GM12878 (cell line): Measurements from ENCODE around the gene PITX1. TPM values are rescaled to one million over a fixed set of nuclear protein-coding genes. Genes with fewer than 3 reads are reported as not detected.

Source experiments
- ATAC-seq: fragments of 200-7000 bp; cut with Tn5 transposase; 3 replicates; pipeline ENCODE4 v1.9.1; 2020; ENCODE audit warnings: mild to moderate bottlenecking, moderate library complexity
- BruUV-seq: library from RNA; stranded (reverse); fragments of 400-500 nt; replicated peaks from 2 replicates; lab custom pipeline; 2021; lab: Mats Ljungman, UMichigan
- CTCF ChIA-PET: fragments of 300-600 bp; sonication (Branson Sonifier 250); formaldehyde crosslinking; extraction: SDS; loops from one replicate; lab custom pipeline; 2021; ENCODE audit warnings: inconsistent platforms; lab: Yijun Ruan, JAX
- POLR2A ChIA-PET: fragments of 350-600 bp; formaldehyde crosslinking; extraction: SDS; loops from one replicate; lab custom pipeline; 2021; ENCODE audit warnings: inconsistent platforms; lab: Charles Lee
- RAD21 ChIA-PET: fragments of 300-600 bp; sonication (Branson Sonifier 250); formaldehyde crosslinking; loops from one replicate; lab custom pipeline; 2023; ENCODE audit warnings: antibody characterized with exemption; ENCODE audit not compliant: unreplicated experiment; lab: Charles Lee
- SMC1A ChIA-PET: fragments of 300-600 bp; sonication (Branson Sonifier 250); formaldehyde crosslinking; loops from one replicate; lab custom pipeline; 2023; ENCODE audit not compliant: unreplicated experiment, uncharacterized antibody; lab: Charles Lee
- DNase-seq: peaks from one replicate; pipeline ENCODE4 v3.0.0-alpha.2; 2011; ENCODE audit warnings: low read depth, low spot score
- FAIRE-seq: peaks from 3 replicates; lab custom pipeline; 2011; peaks lifted over from hg19 to GRCh38; lab: Jason Lieb, UNC
- H2AFZ ChIP-seq: 2 replicates; pipeline ENCODE4 v1.6.0; 2011; ENCODE audit warnings: low read depth, low read length, control low read depth; ENCODE audit not compliant: control insufficient read depth
- H3K27ac ChIP-seq: 2 replicates; pipeline ENCODE4 v1.5.1; 2011; ENCODE audit warnings: control low read depth; ENCODE audit not compliant: control insufficient read depth, insufficient read depth
- H3K27me3 ChIP-seq, 2 experiments: replicated peaks in 1 of 2; 2 replicates each; pipeline versions ENCODE4 v1.6.0 to v1.6.1; 2011; ENCODE audit warnings: low read length in 1 of 2; ENCODE audit not compliant: control insufficient read depth in 2 of 2, insufficient read depth in 2 of 2
- H3K36me3 ChIP-seq, 2 experiments: 2 replicates each; pipeline ENCODE4 v1.5.1; 2011; ENCODE audit warnings: low read length in 1 of 2; ENCODE audit not compliant: control insufficient read depth in 2 of 2, insufficient read depth in 2 of 2
- H3K4me1 ChIP-seq: 2 replicates; pipeline ENCODE4 v1.6.1; 2011; ENCODE audit warnings: mild to moderate bottlenecking, low read length, moderate library complexity, mixed read lengths; ENCODE audit not compliant: control insufficient read depth, insufficient read depth
- H3K4me2 ChIP-seq: 2 replicates; pipeline ENCODE4 v1.6.0; 2011; ENCODE audit warnings: control low read depth; ENCODE audit not compliant: control insufficient read depth, insufficient read depth
- H3K4me3 ChIP-seq: fragments of 200-600 bp; sonication (generic); 2 replicates; pipeline ENCODE4 v1.5.1; 2016
- H3K79me2 ChIP-seq: 2 replicates; pipeline ENCODE4 v1.6.0; 2011; ENCODE audit warnings: low read length; ENCODE audit not compliant: control insufficient read depth, insufficient read depth
- H3K9ac ChIP-seq: 2 replicates; pipeline ENCODE4 v1.8.0; 2011; ENCODE audit warnings: low read length, control low read depth, mixed read lengths; ENCODE audit not compliant: control insufficient read depth, insufficient read depth
- H3K9me3 ChIP-seq: replicated peaks from 3 replicates; pipeline ENCODE4 v1.5.1; 2011; ENCODE audit warnings: mild to moderate bottlenecking, low read length; ENCODE audit not compliant: control insufficient read depth, insufficient read depth
- H4K20me1 ChIP-seq: 2 replicates; pipeline ENCODE4 v1.6.0; 2011; ENCODE audit not compliant: control insufficient read depth, insufficient read depth
- CHD4 ChIP-seq: fragments of 200-600 bp; sonication (generic); IDR thresholded peaks from 2 replicates; pipeline ENCODE4 v1.6.1; 2016; ENCODE audit warnings: mild to moderate bottlenecking
- MTA3 ChIP-seq: IDR thresholded peaks from 2 replicates; pipeline ENCODE4 v1.6.1; 2012; ENCODE audit warnings: low read length, inconsistent platforms, borderline replicate concordance
- MYC ChIP-seq: IDR thresholded peaks from 2 replicates; pipeline ENCODE4 v1.6.1; 2011; ENCODE audit warnings: mild to moderate bottlenecking, low read length, moderate library complexity, inconsistent platforms; ENCODE audit not compliant: insufficient read depth, insufficient replicate concordance, insufficient read length, severe bottlenecking
- NR2C1 ChIP-seq: fragments of 450-650 bp; IDR thresholded peaks from 2 replicates; pipeline ENCODE4 v1.6.1; 2017; ENCODE audit warnings: antibody characterized with exemption, mild to moderate bottlenecking, moderate library complexity
- RCOR1 ChIP-seq: conservative IDR thresholded peaks from 2 replicates; pipeline ENCODE4 v1.6.1; 2012; ENCODE audit warnings: low read depth, low read length, improper control_type of control experiment
- RELA ChIP-seq: fragments of 450-650 bp; IDR thresholded peaks from 2 replicates; pipeline ENCODE4 v1.8.0; 2014; ENCODE audit warnings: borderline replicate concordance; ENCODE audit not compliant: partially characterized antibody
- SREBF1 ChIP-seq: IDR thresholded peaks from 2 replicates; pipeline ENCODE4 v1.6.1; 2012; ENCODE audit warnings: mild to moderate bottlenecking, low read length
- TARDBP ChIP-seq: IDR thresholded peaks from 2 replicates; pipeline ENCODE4 v1.6.1; 2016; ENCODE audit warnings: borderline replicate concordance
- WGBS: methylation state at CpG from one replicate; pipeline ENCODE4 v1.1.6; 2016; ENCODE audit warnings: low lambda C conversion rate; ENCODE audit not compliant: insufficient replicate concordance, insufficient coverage; ENCODE audit errors: missing lambda C conversion rate; 5-methylcytosine and 5-hydroxymethylcytosine counted together
- in situ Hi-C: fragments of 300-500 bp; cut with MboI; formaldehyde crosslinking; loops from 9 replicates; pipeline ENCODE4 v1.14.3; 2018; ENCODE audit warnings: mixed read lengths
- intact Hi-C: fragments of 100-400 bp; cut with micrococcal nuclease; formaldehyde crosslinking; loops from one replicate; pipeline ENCODE4 v1.14.2; 2022; ENCODE audit not compliant: unreplicated experiment
- polyA plus RNA-seq, 11 experiments: library from polyadenylated mRNA; depleted of rRNA in 4 of 11; unstranded in 6 of 11; stranded (reverse) in 5 of 11; fragments of >200 nt; fragmentation: Nextera tagmentation in 4 of 11; fragmentation: Illumina TruSeq in 1 of 11; extraction: Ambion mirVana in 4 of 11; extraction: Trizol in 1 of 11; gene quantifications; 1 replicate in 1 of 11; 2 replicates in 10 of 11; pipeline versions ENCODE4 v1.2.1 to v1.2.3, GENCODE V29; 2011 to 2016; ENCODE audit warnings: inconsistent platforms in 2 of 11, missing spikeins in 2 of 11, low read depth in 1 of 11
- total RNA-seq, 4 experiments: library from RNA; depleted of rRNA in 3 of 4; stranded (reverse); fragments of >200 nt in 3 of 4; fragmentation: Illumina TruSeq in 1 of 4; extraction: Trizol in 1 of 4; gene quantifications; 2 replicates each; pipeline versions ENCODE4 v1.2.1 to v1.2.3, GENCODE V29; 2013 to 2021
- TF ChIP-seq, protein P1 (sequence below): fragments of 450-650 bp; IDR thresholded peaks from 2 replicates; pipeline ENCODE4 v1.6.1; 2018; ENCODE audit warnings: borderline replicate concordance, mild to moderate bottlenecking; ENCODE audit not compliant: partially characterized antibody

PITX1 gene
- total and polyA plus RNA-seq, 10 of the 15 experiments (the other 5 are each of a cell fraction or from before 2014, with no cell fraction given): 0.16 to 1.1 (median 0.68) TPM; not detected in 5

DNA sequence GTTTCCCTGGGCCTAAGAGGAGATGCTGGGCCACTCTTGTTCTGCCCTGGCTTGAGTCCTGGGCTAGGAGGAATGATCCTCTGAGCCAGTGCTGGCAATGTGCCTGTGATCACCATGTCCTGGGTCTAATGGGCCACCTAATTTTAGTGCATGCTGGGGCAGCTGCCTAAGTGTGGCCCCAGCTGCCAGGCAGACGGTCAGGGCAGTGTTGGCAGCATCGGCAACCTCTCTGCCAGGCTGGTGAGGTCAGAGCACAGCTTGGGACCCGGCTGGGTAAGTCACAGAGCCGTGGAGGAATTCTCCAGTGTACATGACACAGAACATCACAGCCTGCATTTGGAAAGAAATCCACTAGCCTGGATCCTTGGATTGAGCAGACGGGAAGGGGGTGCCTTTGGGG, 21.4 kb upstream of the PITX1 start:
- ATAC-seq: no peak
- Histone ChIP-seq H3K4me1 (peaks cover 14% of the 10 kb centered on the region), H3K27ac (no peak overlapping the region), H3K27me3 (peaks cover 0 to 7% of the 10 kb centered on the region in 2 experiments; a peak in 3 of 4 replicates), H3K9ac (no peak overlapping the region), H2AFZ (no peak overlapping the region), H3K79me2 (no peaks in the 10 kb centered on the region), H3K4me2 (no peak overlapping the region), H3K4me3 (no peak overlapping the region), H4K20me1 (no peaks in the 10 kb centered on the region)
- ChIA-PET RAD21 (no interaction called here), CTCF (no interaction called here), POLR2A (interaction anchor here (0.6 kb wide), 1 partner anchor 80 kb away, joined by 5 read pairs; no protein-coding TSS in a partner anchor)
- BruUV-seq: no TSS peak
- WGBS: 43% methylated on average over 5 of the region's 5 CpGs
- intact Hi-C loops: no loop called here
- in situ Hi-C loops: no loop called here
- TF ChIP-seq MYC: no peak
- no peak for TF ChIP-seq MTA3
- TF ChIP-seq SREBF1: no peak
- no peak for TF ChIP-seq TARDBP
- no peak for TF ChIP-seq NR2C1
- TF ChIP-seq CHD4: no peak
- no peak for TF ChIP-seq RELA
- TF ChIP-seq RCOR1: no peak
- TF ChIP-seq, protein P1, sequence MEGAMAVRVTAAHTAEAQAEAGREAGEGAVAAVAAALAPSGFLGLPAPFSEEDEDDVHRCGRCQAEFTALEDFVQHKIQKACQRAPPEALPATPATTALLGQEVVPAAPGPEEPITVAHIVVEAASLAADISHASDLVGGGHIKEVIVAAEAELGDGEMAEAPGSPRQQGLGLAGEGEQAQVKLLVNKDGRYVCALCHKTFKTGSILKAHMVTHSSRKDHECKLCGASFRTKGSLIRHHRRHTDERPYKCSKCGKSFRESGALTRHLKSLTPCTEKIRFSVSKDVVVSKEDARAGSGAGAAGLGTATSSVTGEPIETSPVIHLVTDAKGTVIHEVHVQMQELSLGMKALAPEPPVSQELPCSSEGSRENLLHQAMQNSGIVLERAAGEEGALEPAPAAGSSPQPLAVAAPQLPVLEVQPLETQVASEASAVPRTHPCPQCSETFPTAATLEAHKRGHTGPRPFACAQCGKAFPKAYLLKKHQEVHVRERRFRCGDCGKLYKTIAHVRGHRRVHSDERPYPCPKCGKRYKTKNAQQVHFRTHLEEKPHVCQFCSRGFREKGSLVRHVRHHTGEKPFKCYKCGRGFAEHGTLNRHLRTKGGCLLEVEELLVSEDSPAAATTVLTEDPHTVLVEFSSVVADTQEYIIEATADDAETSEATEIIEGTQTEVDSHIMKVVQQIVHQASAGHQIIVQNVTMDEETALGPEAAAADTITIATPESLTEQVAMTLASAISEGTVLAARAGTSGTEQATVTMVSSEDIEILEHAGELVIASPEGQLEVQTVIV: no peak
- TF ChIP-seq, all 136 proteins: peak for 0
- FAIRE-seq (no peak), DNase-seq (no peak)
- H3K36me3 ChIP-seq: no peaks in the 10 kb centered on the region
- H3K9me3 ChIP-seq: no peaks in the 10 kb centered on the region
- SMC1A ChIA-PET: no interaction called here
